MM.1S (cell line): ENCODE measurements around the gene BCAM.
A peak's percentile ranks its signal among the peaks of the same experiment; 100 is the strongest.

Experiments used
- DNase-seq: peaks from one replicate; pipeline ENCODE4 v3.0.0-alpha.2; 2015
- H2AFZ ChIP-seq: fragments of 300-600 bp; sonication (generic); 2 replicates; pipeline ENCODE4 v1.6.0; 2016; ENCODE audit warnings: antibody characterized with exemption, low read length
- H3F3A ChIP-seq: fragments of 300-600 bp; sonication (generic); 2 replicates; pipeline ENCODE4 v1.6.1; 2016; ENCODE audit warnings: mild to moderate bottlenecking, antibody characterized with exemption, low read length, moderate library complexity, mixed read lengths; ENCODE audit not compliant: insufficient read depth
- H3K27ac ChIP-seq: fragments of 300-600 bp; sonication (generic); 2 replicates; pipeline ENCODE4 v1.5.1; 2016; ENCODE audit warnings: mild to moderate bottlenecking, low read length
- H3K27me3 ChIP-seq: fragments of 300-600 bp; sonication (generic); replicated peaks from 2 replicates; pipeline ENCODE4 v1.6.0; 2016; ENCODE audit warnings: low read length; ENCODE audit not compliant: insufficient read depth
- H3K36me3 ChIP-seq: fragments of 300-600 bp; sonication (generic); replicated peaks from 2 replicates; pipeline ENCODE4 v1.6.1; 2016; ENCODE audit warnings: mild to moderate bottlenecking, low read length, mixed read lengths; ENCODE audit not compliant: insufficient read depth
- H3K4me1 ChIP-seq: fragments of 300-600 bp; sonication (generic); 2 replicates; pipeline ENCODE4 v1.6.1; 2016; ENCODE audit warnings: low read length, mixed read lengths
- H3K4me2 ChIP-seq: fragments of 300-600 bp; sonication (generic); 2 replicates; pipeline ENCODE4 v1.6.0; 2016; ENCODE audit warnings: low read depth, low read length
- H3K4me3 ChIP-seq: fragments of 300-600 bp; sonication (generic); 2 replicates; pipeline ENCODE4 v1.5.1; 2016; ENCODE audit warnings: low read length, mixed read lengths
- H3K79me2 ChIP-seq: fragments of 300-600 bp; sonication (generic); 2 replicates; pipeline ENCODE4 v1.6.1; 2016; ENCODE audit warnings: mixed run types, low read length, mixed read lengths
- H3K9ac ChIP-seq: fragments of 300-600 bp; sonication (generic); 2 replicates; pipeline ENCODE4 v1.6.1; 2016; ENCODE audit warnings: low read length, mixed read lengths
- H3K9me2 ChIP-seq: fragments of 300-600 bp; sonication (generic); replicated peaks from 2 replicates; pipeline ENCODE4 v1.6.1; 2016; ENCODE audit warnings: mild to moderate bottlenecking, low read length, mixed read lengths; ENCODE audit not compliant: insufficient read depth
- H3K9me3 ChIP-seq: fragments of 300-600 bp; sonication (generic); replicated peaks from 2 replicates; pipeline ENCODE4 v1.6.1; 2016; ENCODE audit warnings: mild to moderate bottlenecking, low read length, mixed read lengths; ENCODE audit not compliant: insufficient read depth
- H4K20me1 ChIP-seq: fragments of 300-600 bp; sonication (generic); 2 replicates; pipeline ENCODE4 v1.6.1; 2016; ENCODE audit warnings: mild to moderate bottlenecking, low read length, moderate library complexity, mixed read lengths; ENCODE audit not compliant: insufficient read depth
- EZH2 ChIP-seq: fragments of 300-600 bp; sonication (generic); optimal IDR thresholded peaks from 2 replicates; pipeline ENCODE3; 2017; ENCODE audit warnings: low read depth, mild to moderate bottlenecking, antibody characterized with exemption, low read length, mixed read lengths
- EZH2phosphoT487 ChIP-seq: fragments of 300-600 bp; sonication (generic); IDR thresholded peaks from 2 replicates; pipeline ENCODE4 v1.6.1; 2018; ENCODE audit warnings: antibody characterized with exemption, low read length
- TF ChIP-seq, protein P1 (sequence below): fragments of 300-600 bp; sonication (generic); IDR thresholded peaks from 2 replicates; pipeline ENCODE4 v1.5.1; 2016; ENCODE audit warnings: antibody characterized with exemption, low read length, mixed read lengths

Gene BCAM

GRCh38 chr19:44799627-44800346 lies 9.1 kb upstream of the BCAM start:
- H3K4me3 ChIP-seq = no peak overlapping the region
- peak overlapping the region; percentile 76; the same call in 1 of the 2 replicates for H2AFZ ChIP-seq
- H3K9me2 ChIP-seq = no peaks in the 10 kb centered on the region
- peaks cover 28% of the 10 kb centered on the region for H3K27me3 ChIP-seq
- no peak for TF ChIP-seq EZH2
- no peak for TF ChIP-seq EZH2phosphoT487
- TF ChIP-seq, protein P1, sequence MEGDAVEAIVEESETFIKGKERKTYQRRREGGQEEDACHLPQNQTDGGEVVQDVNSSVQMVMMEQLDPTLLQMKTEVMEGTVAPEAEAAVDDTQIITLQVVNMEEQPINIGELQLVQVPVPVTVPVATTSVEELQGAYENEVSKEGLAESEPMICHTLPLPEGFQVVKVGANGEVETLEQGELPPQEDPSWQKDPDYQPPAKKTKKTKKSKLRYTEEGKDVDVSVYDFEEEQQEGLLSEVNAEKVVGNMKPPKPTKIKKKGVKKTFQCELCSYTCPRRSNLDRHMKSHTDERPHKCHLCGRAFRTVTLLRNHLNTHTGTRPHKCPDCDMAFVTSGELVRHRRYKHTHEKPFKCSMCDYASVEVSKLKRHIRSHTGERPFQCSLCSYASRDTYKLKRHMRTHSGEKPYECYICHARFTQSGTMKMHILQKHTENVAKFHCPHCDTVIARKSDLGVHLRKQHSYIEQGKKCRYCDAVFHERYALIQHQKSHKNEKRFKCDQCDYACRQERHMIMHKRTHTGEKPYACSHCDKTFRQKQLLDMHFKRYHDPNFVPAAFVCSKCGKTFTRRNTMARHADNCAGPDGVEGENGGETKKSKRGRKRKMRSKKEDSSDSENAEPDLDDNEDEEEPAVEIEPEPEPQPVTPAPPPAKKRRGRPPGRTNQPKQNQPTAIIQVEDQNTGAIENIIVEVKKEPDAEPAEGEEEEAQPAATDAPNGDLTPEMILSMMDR = no peak
- H4K20me1 ChIP-seq = no peaks in the 10 kb centered on the region
- H3K9ac ChIP-seq = no peak overlapping the region; the same call in 1 of the 2 replicates
- no peak overlapping the region for H3K27ac ChIP-seq
- no peaks in the 10 kb centered on the region for H3K9me3 ChIP-seq
- no peak for DNase-seq
- no peaks in the 10 kb centered on the region for H3K79me2 ChIP-seq
- H3K36me3 ChIP-seq = no peaks in the 10 kb centered on the region
- no peaks in the 10 kb centered on the region for H3F3A ChIP-seq
- peak overlapping the region; percentile 64 for H3K4me2 ChIP-seq
- peaks cover 12% of the 10 kb centered on the region for H3K4me1 ChIP-seq

DNA sequence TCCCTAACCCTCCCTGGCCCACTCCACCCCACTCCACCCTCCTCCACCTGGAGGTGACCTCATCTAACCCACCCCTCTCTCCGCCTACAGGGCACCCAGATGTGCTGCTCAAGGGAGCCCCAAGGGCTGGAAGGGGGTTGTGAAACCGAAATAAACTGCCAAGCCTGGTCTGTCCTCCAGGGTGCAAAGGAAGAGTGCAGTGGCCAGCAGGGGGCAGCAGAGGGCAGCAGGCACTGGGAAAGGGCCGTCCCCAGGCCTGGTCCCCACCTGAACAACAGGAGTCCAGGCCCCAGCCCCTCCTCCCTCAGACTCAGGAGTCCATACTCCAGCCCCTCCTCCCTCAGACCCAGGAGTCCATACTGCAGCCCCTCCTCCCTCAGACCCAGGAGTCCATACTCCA lies 8.4 kb upstream of the BCAM start:
- Histone ChIP-seq H4K20me1 (no peaks in the 10 kb centered on the region), H3K4me3 (no peak overlapping the region), H3K36me3 (no peaks in the 10 kb centered on the region), H3K9me3 (no peaks in the 10 kb centered on the region), H3K79me2 (no peaks in the 10 kb centered on the region), H3K4me1 (peaks cover 12% of the 10 kb centered on the region), H3K9ac (no peak overlapping the region; the same call in 1 of the 2 replicates), H3K9me2 (no peaks in the 10 kb centered on the region), H3K4me2 (peak overlapping the region; percentile 64), H3K27me3 (peaks cover 35% of the 10 kb centered on the region), H2AFZ (peak overlapping the region; percentile 76; the same call in 1 of the 2 replicates), H3F3A (no peaks in the 10 kb centered on the region), H3K27ac (no peak overlapping the region)
- peak; percentile 89 for DNase-seq
- no peak for TF ChIP-seq EZH2phosphoT487
- TF ChIP-seq, protein P1 = peak; percentile 90

DNA sequence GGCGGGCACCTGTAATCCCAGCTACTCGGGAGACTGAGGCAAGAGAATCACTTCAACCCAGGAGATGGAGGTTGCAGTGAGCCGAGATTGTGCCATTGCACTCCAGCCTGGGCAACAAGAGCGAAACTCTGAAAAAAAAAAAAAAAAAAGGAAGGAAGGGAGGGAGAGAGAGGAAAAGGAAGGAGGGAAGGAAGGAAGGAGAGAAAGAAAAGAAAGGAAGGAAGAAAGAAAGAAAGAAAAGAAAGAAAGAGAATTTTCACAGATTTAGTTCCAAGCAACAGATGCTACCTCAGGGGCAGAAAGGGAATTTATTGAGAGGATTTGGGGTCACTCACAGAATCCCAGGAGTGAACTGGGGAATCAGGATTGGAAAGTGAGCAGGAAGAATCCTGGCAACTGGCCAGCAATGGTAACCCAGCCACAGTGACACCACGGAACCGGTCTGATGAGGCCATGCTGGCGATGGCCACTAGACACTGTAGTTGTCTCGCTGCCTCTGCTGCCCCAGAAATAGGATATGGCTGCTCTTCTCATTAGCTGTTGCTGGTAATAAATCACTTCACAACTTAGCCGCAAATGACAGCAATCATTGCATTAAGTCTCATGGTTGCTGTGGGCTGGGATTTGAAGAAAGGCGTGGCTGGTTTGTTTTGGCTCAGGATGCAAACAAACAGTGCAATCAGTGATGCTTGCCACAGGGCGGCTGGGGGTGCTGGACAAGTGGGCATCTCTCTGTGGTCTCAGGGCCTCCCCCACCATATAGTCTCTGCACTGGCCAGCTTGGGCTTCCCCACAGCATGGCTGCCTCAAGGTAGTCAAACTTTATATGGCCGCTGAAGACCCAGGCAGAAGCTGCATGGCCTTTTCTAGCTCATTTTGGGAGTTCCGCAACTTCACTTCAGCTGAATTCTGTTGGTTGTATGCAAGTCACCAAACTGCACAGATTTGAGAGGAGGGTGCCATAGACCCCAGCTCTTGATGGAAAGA lies 5.2 kb upstream of the BCAM start:
- Histone ChIP-seq H2AFZ (no peak overlapping the region), H3K36me3 (no peaks in the 10 kb centered on the region), H3K27me3 (peaks cover 60% of the 10 kb centered on the region), H3K9me3 (no peaks in the 10 kb centered on the region), H4K20me1 (no peaks in the 10 kb centered on the region), H3K4me2 (no peak overlapping the region), H3K27ac (no peak overlapping the region), H3K9ac (no peak overlapping the region), H3K79me2 (no peaks in the 10 kb centered on the region), H3K4me1 (peaks cover 12% of the 10 kb centered on the region), H3K4me3 (no peak overlapping the region), H3F3A (no peaks in the 10 kb centered on the region), H3K9me2 (no peaks in the 10 kb centered on the region)
- TF ChIP-seq, protein P1 = no peak
- TF ChIP-seq EZH2 (no peak), EZH2phosphoT487 (no peak)
- no peak for DNase-seq
